ENCODE results near the gene SPTB.

SPTB gene

GRCh38 chr14:64753999-64754398 lies 125.7 kb downstream of the SPTB start:
- ATAC-seq (ENCODE audit: insufficient read depth, low read depth) (no peak), DNase-seq (no peak)
- H3K27ac ChIP-seq (ENCODE audit: low read length), result no peak overlapping the region
- no peak overlapping the region for H2AFZ ChIP-seq (ENCODE audit: low read depth, low read length)
- H3K4me1 ChIP-seq (ENCODE audit: insufficient read depth, low read length), result no peaks in the 10 kb centered on the region
- no peak overlapping the region for H3K4me2 ChIP-seq (ENCODE audit: insufficient read depth, low read length)
- H3K9me3 ChIP-seq (ENCODE audit: insufficient read depth, low read length, severe bottlenecking), result no peaks in the 10 kb centered on the region
- no peaks in the 10 kb centered on the region for H3K36me3 ChIP-seq (ENCODE audit: insufficient read depth, low read length)
- H3K4me3 ChIP-seq (ENCODE audit: low read depth in 1 of 2, low read length in 2 of 2), result no peak overlapping the region
- no peak for TF ChIP-seq EZH2 (IDR thresholded peaks at IDR 0.05; ENCODE audit: borderline replicate concordance, low read depth, low read length, severe bottlenecking)
- no peak for TF ChIP-seq CTCF (IDR thresholded peaks at IDR 0.05; ENCODE audit: borderline replicate concordance, extremely low read depth, low read length, poor library complexity, severe bottlenecking)
- H3K9ac ChIP-seq (ENCODE audit: low read depth, low read length), result no peak overlapping the region
- H3K27me3 ChIP-seq (ENCODE audit: insufficient read depth, low read length, poor library complexity), result peaks cover 19% of the 10 kb centered on the region
- no peaks in the 10 kb centered on the region for H3K79me2 ChIP-seq (ENCODE audit: insufficient read depth, low read length)
- H4K20me1 ChIP-seq (ENCODE audit: insufficient read depth, low read length), result no peaks in the 10 kb centered on the region

- no peak overlapping the region for H3K9ac ChIP-seq (ENCODE audit: low read depth, low read length)
- DNase-seq (no peak), ATAC-seq (ENCODE audit: insufficient read depth, low read depth) (no peak)
- H3K4me1 ChIP-seq (ENCODE audit: insufficient read depth, low read length), result no peaks in the 10 kb centered on the region
- H4K20me1 ChIP-seq (ENCODE audit: insufficient read depth, low read length), result no peaks in the 10 kb centered on the region
- peaks cover 19% of the 10 kb centered on the region for H3K27me3 ChIP-seq (ENCODE audit: insufficient read depth, low read length, poor library complexity)
- no peak overlapping the region for H3K4me2 ChIP-seq (ENCODE audit: insufficient read depth, low read length)
- no peak overlapping the region for H2AFZ ChIP-seq (ENCODE audit: low read depth, low read length)
- H3K79me2 ChIP-seq (ENCODE audit: insufficient read depth, low read length), result no peaks in the 10 kb centered on the region
- no peaks in the 10 kb centered on the region for H3K36me3 ChIP-seq (ENCODE audit: insufficient read depth, low read length)
- no peaks in the 10 kb centered on the region for H3K9me3 ChIP-seq (ENCODE audit: insufficient read depth, low read length, severe bottlenecking)
- TF ChIP-seq CTCF (IDR thresholded peaks at IDR 0.05; ENCODE audit: borderline replicate concordance, extremely low read depth, low read length, poor library complexity, severe bottlenecking), result no peak
- no peak for TF ChIP-seq EZH2 (IDR thresholded peaks at IDR 0.05; ENCODE audit: borderline replicate concordance, low read depth, low read length, severe bottlenecking)
- no peak overlapping the region for H3K27ac ChIP-seq (ENCODE audit: low read length)
- no peak overlapping the region for H3K4me3 ChIP-seq (ENCODE audit: low read depth in 1 of 2, low read length in 2 of 2)
Measured at GRCh38 chr14:64753374-64753773, 126.3 kb downstream of the SPTB start.

- TF ChIP-seq CTCF (IDR thresholded peaks at IDR 0.05; ENCODE audit: borderline replicate concordance, extremely low read depth, low read length, poor library complexity, severe bottlenecking) (no peak), EZH2 (IDR thresholded peaks at IDR 0.05; ENCODE audit: borderline replicate concordance, low read depth, low read length, severe bottlenecking) (no peak)
- Histone ChIP-seq H4K20me1 (ENCODE audit: insufficient read depth, low read length) (no peaks in the 10 kb centered on the region), H3K79me2 (ENCODE audit: insufficient read depth, low read length) (no peaks in the 10 kb centered on the region), H3K27me3 (ENCODE audit: insufficient read depth, low read length, poor library complexity) (peaks cover 19% of the 10 kb centered on the region), H3K9ac (ENCODE audit: low read depth, low read length) (no peak overlapping the region), H3K4me3 (ENCODE audit: low read depth in 1 of 2, low read length in 2 of 2) (no peak overlapping the region), H3K27ac (ENCODE audit: low read length) (no peak overlapping the region), H3K9me3 (ENCODE audit: insufficient read depth, low read length, severe bottlenecking) (no peaks in the 10 kb centered on the region), H3K4me1 (ENCODE audit: insufficient read depth, low read length) (no peaks in the 10 kb centered on the region), H3K36me3 (ENCODE audit: insufficient read depth, low read length) (no peaks in the 10 kb centered on the region), H2AFZ (ENCODE audit: low read depth, low read length) (no peak overlapping the region), H3K4me2 (ENCODE audit: insufficient read depth, low read length) (no peak overlapping the region)
- ATAC-seq (ENCODE audit: insufficient read depth, low read depth) (no peak), DNase-seq (no peak)
Measured at GRCh38 chr14:64752909-64753308, 126.8 kb downstream of the SPTB start.

Data from DND-41 (cell line).